ENCODE measurements around the gene IGFBP6.

- TF ChIP-seq CTCF (IDR thresholded peaks at IDR 0.05) (no peak), EP300 (IDR thresholded peaks at IDR 0.05) (no peak)
These were observed 41.2 kb upstream of the IGFBP6 start for GRCh38 chr12:53056296-53056695.

All from sigmoid colon (tissue), 4 donors.